Calu3 (cell line): ENCODE measurements around the gene TNFSF18. TPM values are rescaled to one million over a fixed set of nuclear protein-coding genes. Genes with fewer than 3 reads are reported as not detected.

Experiments used
- BruUV-seq: library from RNA; stranded (reverse); fragments of 400-500 nt; replicated peaks from 2 replicates; lab custom pipeline; 2021; lab: Mats Ljungman, UMichigan
- CTCF ChIA-PET: fragments of 300-600 bp; sonication (Branson Sonifier 250); formaldehyde crosslinking; loops from one replicate; lab custom pipeline; 2022; ENCODE audit warnings: antibody characterized with exemption; lab: Charles Lee
- DNase-seq: peaks from one replicate; pipeline ENCODE4 v3.0.0; 2022
- H3K27ac Mint-ChIP-seq: one replicate; pipeline ENCODE4 v1.8.0; 2022; ENCODE audit warnings: mixed read lengths; ENCODE audit not compliant: unreplicated experiment
- H3K27me3 Mint-ChIP-seq: one replicate; pipeline ENCODE4 v1.8.0; 2022; ENCODE audit warnings: mixed read lengths; ENCODE audit not compliant: unreplicated experiment
- H3K36me3 Mint-ChIP-seq: one replicate; pipeline ENCODE4 v1.8.0; 2022; ENCODE audit warnings: mild to moderate bottlenecking, moderate library complexity, mixed read lengths; ENCODE audit not compliant: insufficient read depth, unreplicated experiment
- H3K4me1 Mint-ChIP-seq: one replicate; pipeline ENCODE4 v1.8.0; 2022; ENCODE audit warnings: mild to moderate bottlenecking, low read depth, mixed read lengths; ENCODE audit not compliant: unreplicated experiment
- H3K4me3 Mint-ChIP-seq: one replicate; pipeline ENCODE4 v1.8.0; 2022; ENCODE audit warnings: mild to moderate bottlenecking, low read depth, moderate library complexity, mixed read lengths; ENCODE audit not compliant: unreplicated experiment
- H3K9me3 Mint-ChIP-seq: one replicate; pipeline ENCODE4 v1.8.0; 2022; ENCODE audit warnings: low read depth, mixed read lengths; ENCODE audit not compliant: unreplicated experiment
- intact Hi-C: fragments of 100-400 bp; cut with micrococcal nuclease; formaldehyde crosslinking; loops from one replicate; pipeline ENCODE4 v1.10.0; 2022; ENCODE audit not compliant: unreplicated experiment
- total RNA-seq: library from RNA; stranded (reverse); gene quantifications from 2 replicates; pipeline ENCODE4 v1.2.3, GENCODE V29; 2022
- TF ChIP-seq, protein P1 (sequence below): fragments of 200-600 bp; IDR thresholded peaks from one replicate; pipeline ENCODE4 v1.8.0; 2022; ENCODE audit warnings: antibody characterized with exemption; ENCODE audit not compliant: unreplicated experiment

Gene TNFSF18
- total RNA-seq, 1 experiment from 2014 or later, result not detected

DNA sequence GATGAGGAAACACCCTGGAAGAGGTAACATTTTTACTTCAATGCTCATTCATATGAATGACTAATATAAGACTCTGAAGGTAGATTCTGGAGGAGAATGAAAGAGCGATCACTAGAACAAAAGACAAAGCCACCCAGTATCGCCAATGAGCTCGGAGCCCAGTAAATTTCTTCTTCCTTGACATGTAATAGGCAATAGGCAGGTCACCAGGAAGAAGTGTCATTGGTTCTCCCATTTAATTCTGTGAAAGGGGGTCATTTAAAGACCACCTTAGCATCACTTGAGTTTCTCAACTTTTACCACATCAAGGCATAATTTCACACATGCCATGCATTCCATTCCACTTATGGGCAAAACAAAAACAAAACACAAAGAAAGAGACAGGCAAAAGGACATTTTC, 7.9 kb downstream of the TNFSF18 start:
- peaks cover 19% of the 10 kb centered on the region for H3K4me1 Mint-ChIP-seq
- CTCF ChIA-PET, result interaction anchor here (1.1 to 1.5 kb wide), 3 partner anchors 10 to 217 kb away, joined by 3 read pairs; no protein-coding TSS in a partner anchor
- no peaks in the 10 kb centered on the region for H3K9me3 Mint-ChIP-seq
- TF ChIP-seq, protein P1, sequence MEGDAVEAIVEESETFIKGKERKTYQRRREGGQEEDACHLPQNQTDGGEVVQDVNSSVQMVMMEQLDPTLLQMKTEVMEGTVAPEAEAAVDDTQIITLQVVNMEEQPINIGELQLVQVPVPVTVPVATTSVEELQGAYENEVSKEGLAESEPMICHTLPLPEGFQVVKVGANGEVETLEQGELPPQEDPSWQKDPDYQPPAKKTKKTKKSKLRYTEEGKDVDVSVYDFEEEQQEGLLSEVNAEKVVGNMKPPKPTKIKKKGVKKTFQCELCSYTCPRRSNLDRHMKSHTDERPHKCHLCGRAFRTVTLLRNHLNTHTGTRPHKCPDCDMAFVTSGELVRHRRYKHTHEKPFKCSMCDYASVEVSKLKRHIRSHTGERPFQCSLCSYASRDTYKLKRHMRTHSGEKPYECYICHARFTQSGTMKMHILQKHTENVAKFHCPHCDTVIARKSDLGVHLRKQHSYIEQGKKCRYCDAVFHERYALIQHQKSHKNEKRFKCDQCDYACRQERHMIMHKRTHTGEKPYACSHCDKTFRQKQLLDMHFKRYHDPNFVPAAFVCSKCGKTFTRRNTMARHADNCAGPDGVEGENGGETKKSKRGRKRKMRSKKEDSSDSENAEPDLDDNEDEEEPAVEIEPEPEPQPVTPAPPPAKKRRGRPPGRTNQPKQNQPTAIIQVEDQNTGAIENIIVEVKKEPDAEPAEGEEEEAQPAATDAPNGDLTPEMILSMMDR, result no peak
- BruUV-seq, result no TSS peak
- H3K4me3 Mint-ChIP-seq, result peak overlapping the region; percentile 20
- no peaks in the 10 kb centered on the region for H3K27me3 Mint-ChIP-seq
- peak overlapping the region; percentile 74 for H3K27ac Mint-ChIP-seq
- peaks cover 4% of the 10 kb centered on the region for H3K36me3 Mint-ChIP-seq
- intact Hi-C loops, result no loop called here
- DNase-seq, result peak; percentile 29

DNA sequence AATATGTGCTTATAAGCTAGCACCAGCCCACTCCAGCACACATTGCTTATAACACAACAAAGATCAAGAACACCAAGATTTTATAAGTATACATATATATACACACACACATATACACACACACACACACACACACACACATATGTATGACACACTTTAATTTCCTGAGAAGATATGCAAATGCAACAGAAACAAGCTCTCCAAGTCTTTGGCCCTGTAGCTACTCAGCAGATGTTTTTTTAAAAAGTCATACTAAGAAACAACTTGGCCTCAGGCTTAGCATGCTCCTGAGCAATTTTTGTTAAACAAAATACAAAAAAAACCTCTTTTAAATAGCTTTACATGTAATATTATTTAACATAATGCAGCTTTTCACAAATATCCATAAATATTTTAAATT, 11.1 kb downstream of the TNFSF18 start:
- Mint-ChIP-seq H3K4me3 (no peak overlapping the region), H3K36me3 (peaks cover 4% of the 10 kb centered on the region), H3K27me3 (no peaks in the 10 kb centered on the region), H3K4me1 (peaks cover 19% of the 10 kb centered on the region), H3K9me3 (no peaks in the 10 kb centered on the region), H3K27ac (no peak overlapping the region)
- DNase-seq, result no peak
- TF ChIP-seq, protein P1, result no peak
- intact Hi-C loops, result no loop called here
- BruUV-seq, result no TSS peak
- CTCF ChIA-PET, result interaction anchor here (0.6 to 0.7 kb wide), 2 partner anchors 28 to 1520 kb away, joined by 3 to 5 read pairs; no protein-coding TSS in a partner anchor

DNA sequence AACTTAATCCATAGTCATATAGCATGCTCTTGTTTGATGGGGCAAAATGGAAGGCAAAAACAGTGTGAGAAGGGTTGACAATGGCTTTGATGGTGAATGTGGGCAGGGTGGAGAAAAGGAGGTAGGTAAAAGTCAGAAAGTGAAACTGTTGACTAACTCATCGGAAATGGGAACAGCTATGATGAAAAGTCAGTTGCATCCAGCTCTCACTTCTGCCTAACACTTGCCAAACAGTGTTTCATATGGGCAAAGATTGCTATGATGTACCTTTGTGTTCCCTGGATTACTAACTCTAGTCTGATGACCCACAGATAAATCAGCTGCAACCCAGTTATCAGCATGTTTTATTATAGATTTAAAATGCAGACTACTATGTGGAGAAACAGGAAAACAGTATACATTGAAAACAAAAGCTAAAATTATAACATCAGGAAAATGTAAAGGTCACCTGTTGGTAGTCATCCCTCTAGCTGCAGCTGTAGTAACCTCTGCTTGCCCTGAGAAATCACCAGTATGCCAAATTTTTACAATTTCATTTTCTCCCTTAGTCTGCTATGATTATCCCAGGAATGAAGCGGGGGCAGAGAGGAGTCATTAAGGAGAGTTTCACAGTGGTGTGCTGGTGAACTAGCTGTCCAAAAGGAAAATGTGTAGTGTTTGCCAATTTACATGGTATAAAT, 11.7 kb downstream of the TNFSF18 start:
- no peaks in the 10 kb centered on the region for H3K9me3 Mint-ChIP-seq
- H3K27ac Mint-ChIP-seq, result no peak overlapping the region
- no TSS peak for BruUV-seq
- intact Hi-C loops, result no loop called here
- TF ChIP-seq, protein P1, result no peak
- DNase-seq, result no peak
- H3K4me1 Mint-ChIP-seq, result peaks cover 19% of the 10 kb centered on the region
- peaks cover 4% of the 10 kb centered on the region for H3K36me3 Mint-ChIP-seq
- no peaks in the 10 kb centered on the region for H3K27me3 Mint-ChIP-seq
- CTCF ChIA-PET, result interaction anchor here (0.6 to 1.1 kb wide), 2 partner anchors 11 to 1521 kb away, joined by 3 read pairs; no protein-coding TSS in a partner anchor
- H3K4me3 Mint-ChIP-seq, result no peak overlapping the region

- Mint-ChIP-seq H3K27me3 (no peaks in the 10 kb centered on the region), H3K27ac (no peak overlapping the region), H3K36me3 (no peaks in the 10 kb centered on the region), H3K4me1 (no peaks in the 10 kb centered on the region), H3K9me3 (no peaks in the 10 kb centered on the region), H3K4me3 (no peak overlapping the region)
- no peak for DNase-seq
- CTCF ChIA-PET, result no interaction called here
- intact Hi-C loops, result no loop called here
- TF ChIP-seq, protein P1, result no peak
- BruUV-seq, result no TSS peak
Observed at GRCh38 chr1:173024543-173024942, 26.2 kb downstream of the TNFSF18 start.
